ENCODE measurements around the gene PPP3CB.

Gene PPP3CB

GRCh38 chr10:73495226-73495883 is 469 bp downstream of the PPP3CB start (continued):
- TF ChIP-seq ZNF404 (tag by site-specific recombination; IDR thresholded peaks at IDR 0.05) (no peak), ZNF529 (tag by site-specific recombination; IDR thresholded peaks at IDR 0.05; ENCODE audit: insufficient replicate concordance) (no peak), ZBTB21 (tag by site-specific recombination; IDR thresholded peaks at IDR 0.05) (peak; percentile 42; the same call in 1 of the 2 replicates), OSR2 (tag by site-specific recombination; IDR thresholded peaks at IDR 0.05) (peak; percentile 59), ZNF174 (tag by site-specific recombination; IDR thresholded peaks at IDR 0.05) (no peak), GLI4 (tag by site-specific recombination; IDR thresholded peaks at IDR 0.05) (no peak), ZNF843 (tag by site-specific recombination; IDR thresholded peaks at IDR 0.05) (peak; percentile 33; the same call in 1 of the 2 replicates), ZNF140 (tag by site-specific recombination; IDR thresholded peaks at IDR 0.05) (no peak), ZBTB8A (tag by site-specific recombination; IDR thresholded peaks at IDR 0.05) (peak; percentile 78), HOXC10 (CRISPR knock-in tag; IDR thresholded peaks at IDR 0.05) (no peak), ZNF777 (tag by site-specific recombination; IDR thresholded peaks at IDR 0.05; ENCODE audit: borderline replicate concordance) (no peak), ZNF274 (IDR thresholded peaks at IDR 0.05; ENCODE audit: low read length) (no peak), ZNF274 (tag by site-specific recombination; IDR thresholded peaks at IDR 0.05; ENCODE audit: borderline replicate concordance) (no peak), ZNF660 (tag by site-specific recombination; IDR thresholded peaks at IDR 0.05) (no peak), SP7 (tag by site-specific recombination; IDR thresholded peaks at IDR 0.05) (no peak; the same call in 1 of the 2 replicates), ZNF280C (tag by site-specific recombination; IDR thresholded peaks at IDR 0.05) (no peak), ZNF48 (tag by site-specific recombination; IDR thresholded peaks at IDR 0.05) (no peak), ZNF114 (tag by site-specific recombination; IDR thresholded peaks at IDR 0.05) (no peak), ZFP69B (tag by site-specific recombination; IDR thresholded peaks at IDR 0.05) (peak; percentile 49; the same call in 1 of the 2 replicates), ZNF416 (tag by site-specific recombination; IDR thresholded peaks at IDR 0.05) (no peak), ZNF16 (tag by site-specific recombination; IDR thresholded peaks at IDR 0.05; ENCODE audit: low read depth) (no peak), ZSCAN16 (tag by site-specific recombination; IDR thresholded peaks at IDR 0.05) (no peak), ZNF521 (tag by site-specific recombination; IDR thresholded peaks at IDR 0.05) (no peak), ZNF747 (tag by site-specific recombination; IDR thresholded peaks at IDR 0.05) (no peak), ZNF433 (tag by site-specific recombination; IDR thresholded peaks at IDR 0.05; ENCODE audit: low read depth) (no peak), OVOL3 (tag by site-specific recombination; IDR thresholded peaks at IDR 0.05) (no peak), ZNF169 (tag by site-specific recombination; IDR thresholded peaks at IDR 0.05) (no peak), ZNF654 (tag by site-specific recombination; IDR thresholded peaks at IDR 0.05; ENCODE audit: low read depth) (no peak), SP3 (tag by site-specific recombination; IDR thresholded peaks at IDR 0.05) (peak; percentile 91), ZNF692 (tag by site-specific recombination; IDR thresholded peaks at IDR 0.05) (peak; percentile 88; the same call in 1 of the 2 replicates), REPIN1 (tag by site-specific recombination; IDR thresholded peaks at IDR 0.05; ENCODE audit: low read depth) (no peak), ZSCAN30 (tag by site-specific recombination; IDR thresholded peaks at IDR 0.05) (peak; percentile 75), EGR2 (tag by site-specific recombination; IDR thresholded peaks at IDR 0.05; ENCODE audit: low read depth) (peak; percentile 69; the same call in 1 of the 2 replicates), ZNF837 (tag by site-specific recombination; IDR thresholded peaks at IDR 0.05) (no peak), ZNF423 (tag by site-specific recombination; IDR thresholded peaks at IDR 0.05) (peak; percentile 95), ZIC2 (tag by site-specific recombination; IDR thresholded peaks at IDR 0.05) (peak; percentile 83), GLIS1 (tag by site-specific recombination; IDR thresholded peaks at IDR 0.05) (peak; percentile 91), ZNF146 (tag by site-specific recombination; IDR thresholded peaks at IDR 0.05) (no peak)
- TF ChIP-seq, protein P1, sequence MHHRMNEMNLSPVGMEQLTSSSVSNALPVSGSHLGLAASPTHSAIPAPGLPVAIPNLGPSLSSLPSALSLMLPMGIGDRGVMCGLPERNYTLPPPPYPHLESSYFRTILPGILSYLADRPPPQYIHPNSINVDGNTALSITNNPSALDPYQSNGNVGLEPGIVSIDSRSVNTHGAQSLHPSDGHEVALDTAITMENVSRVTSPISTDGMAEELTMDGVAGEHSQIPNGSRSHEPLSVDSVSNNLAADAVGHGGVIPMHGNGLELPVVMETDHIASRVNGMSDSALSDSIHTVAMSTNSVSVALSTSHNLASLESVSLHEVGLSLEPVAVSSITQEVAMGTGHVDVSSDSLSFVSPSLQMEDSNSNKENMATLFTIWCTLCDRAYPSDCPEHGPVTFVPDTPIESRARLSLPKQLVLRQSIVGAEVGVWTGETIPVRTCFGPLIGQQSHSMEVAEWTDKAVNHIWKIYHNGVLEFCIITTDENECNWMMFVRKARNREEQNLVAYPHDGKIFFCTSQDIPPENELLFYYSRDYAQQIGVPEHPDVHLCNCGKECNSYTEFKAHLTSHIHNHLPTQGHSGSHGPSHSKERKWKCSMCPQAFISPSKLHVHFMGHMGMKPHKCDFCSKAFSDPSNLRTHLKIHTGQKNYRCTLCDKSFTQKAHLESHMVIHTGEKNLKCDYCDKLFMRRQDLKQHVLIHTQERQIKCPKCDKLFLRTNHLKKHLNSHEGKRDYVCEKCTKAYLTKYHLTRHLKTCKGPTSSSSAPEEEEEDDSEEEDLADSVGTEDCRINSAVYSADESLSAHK (tag by site-specific recombination; IDR thresholded peaks at IDR 0.05) = no peak

Measured in HEK293 (cell line).